Naive thymus-derived CD4-positive, alpha-beta T cell (primary cell): ENCODE results near the gene S100A7A. TPM values are rescaled to one million over a fixed set of nuclear protein-coding genes. Genes with fewer than 3 reads are reported as not detected.
A peak's percentile ranks its signal among the peaks of the same experiment; 100 is the strongest.

Source experiments
- ATAC-seq: fragments of 150-1000 bp; cut with Tn5 transposase; 2 replicates; pipeline ENCODE4 v1.10.0; 2021; ENCODE audit warnings: mild to moderate bottlenecking, moderate library complexity
- CTCF ChIA-PET: fragments of 350-600 bp; sonication (Branson Sonifier 250); formaldehyde crosslinking; loops from one replicate; lab custom pipeline; 2021; ENCODE audit warnings: antibody characterized with exemption; lab: Charles Lee
- POLR2A ChIA-PET: fragments of 350-600 bp; sonication (Branson Sonifier 250); formaldehyde crosslinking; loops from one replicate; lab custom pipeline; 2021; ENCODE audit warnings: antibody characterized with exemption, inconsistent platforms; lab: Charles Lee
- DNase-seq, 9 donors: peaks; one replicate each; pipeline versions ENCODE4 v3.0.0 to v3.0.0-alpha.2; 2020 to 2022; ENCODE audit warnings: mixed read lengths in 1 of 9
- H3K27ac ChIP-seq: one replicate; pipeline ENCODE4 v1.7.0; 2013; ENCODE audit warnings: mild to moderate bottlenecking, low read depth, low read length, moderate library complexity
- H3K27me3 ChIP-seq, 2 donors: one replicate each; pipeline ENCODE4 v1.7.0; 2013; ENCODE audit warnings: low read length in 2 of 2, mild to moderate bottlenecking in 2 of 2, moderate library complexity in 2 of 2; ENCODE audit not compliant: control insufficient read depth in 2 of 2, insufficient read depth in 2 of 2
- H3K36me3 ChIP-seq, 3 experiments: 1 replicate in 2 of 3; 2 replicates in 1 of 3; pipeline ENCODE4 v1.7.0; 2013; ENCODE audit warnings: low read length in 3 of 3, mild to moderate bottlenecking in 3 of 3, moderate library complexity in 1 of 3; ENCODE audit not compliant: insufficient read depth in 3 of 3, control insufficient read depth in 2 of 3
- H3K4me1 ChIP-seq, 2 donors: one replicate each; pipeline ENCODE4 v1.7.0; 2013; ENCODE audit warnings: low read length in 2 of 2, mild to moderate bottlenecking in 2 of 2, moderate library complexity in 1 of 2; ENCODE audit not compliant: control insufficient read depth in 2 of 2, insufficient read depth in 2 of 2
- H3K4me3 ChIP-seq: 2 replicates; pipeline ENCODE4 v1.7.0; 2013; ENCODE audit warnings: mild to moderate bottlenecking, low read length
- H3K9me3 ChIP-seq, 3 experiments: 1 replicate in 2 of 3; 2 replicates in 1 of 3; pipeline ENCODE4 v1.7.0; 2013; ENCODE audit warnings: low read length in 3 of 3; ENCODE audit not compliant: control insufficient read depth in 2 of 3
- H3K27ac Mint-ChIP-seq, 9 donors: one replicate each; pipeline ENCODE4 v1.8.0; 2020 to 2022; ENCODE audit warnings: mixed read lengths in 9 of 9, mild to moderate bottlenecking in 8 of 9, moderate library complexity in 5 of 9, inconsistent platforms in 2 of 9
- H3K27me3 Mint-ChIP-seq, 5 donors: one replicate each; pipeline ENCODE4 v1.8.0; 2021 to 2022; ENCODE audit warnings: mixed read lengths in 5 of 5, mild to moderate bottlenecking in 1 of 5
- H3K36me3 Mint-ChIP-seq, 5 donors: one replicate each; pipeline ENCODE4 v1.8.0; 2020 to 2022; ENCODE audit warnings: mixed read lengths in 5 of 5, mild to moderate bottlenecking in 3 of 5, inconsistent platforms in 1 of 5
- H3K4me1 Mint-ChIP-seq, 7 donors: one replicate each; pipeline ENCODE4 v1.8.0; 2020 to 2022; ENCODE audit warnings: mixed read lengths in 7 of 7, mild to moderate bottlenecking in 3 of 7, inconsistent platforms in 1 of 7
- H3K4me3 Mint-ChIP-seq, 10 donors: one replicate each; pipeline ENCODE4 v1.8.0; 2020 to 2022; ENCODE audit warnings: mild to moderate bottlenecking in 10 of 10, mixed read lengths in 10 of 10, moderate library complexity in 6 of 10, inconsistent platforms in 2 of 10
- H3K9me3 Mint-ChIP-seq, 11 donors: one replicate each; pipeline ENCODE4 v1.8.0; 2020 to 2022; ENCODE audit warnings: mixed read lengths in 11 of 11, mild to moderate bottlenecking in 4 of 11, inconsistent platforms in 1 of 11, moderate library complexity in 1 of 11
- intact Hi-C, 2 donors: fragments of 100-400 bp; cut with micrococcal nuclease; formaldehyde crosslinking; loops; one replicate each; pipeline ENCODE4 v1.15.1; 2023
- polyA plus RNA-seq, 2 donors: library from polyadenylated mRNA; unstranded; fragments of 300-500 nt; fragmentation: Illumina TruSeq; gene quantifications; one replicate each; pipeline ENCODE4 v1.2.3, GENCODE V29; 2021
- total RNA-seq, 6 experiments: library from RNA in 5 of 6; stranded (reverse) in 5 of 6; gene quantifications; 1 replicate in 5 of 6; 2 replicates in 1 of 6; pipeline ENCODE4 v1.2.3 and lab custom pipeline; 2021 to 2026

Gene S100A7A
- total and polyA plus RNA-seq, 7 experiments from 2014 or later = not detected

GRCh38 chr1:153375511-153375910 lies 40.8 kb upstream of the S100A7A start, which contains the start of gene S100A12:
TSS of gene S100A12 (minus strand) at chr1:153375621. CDS start at chr1:153374592, 1,029 bp downstream.
- CTCF ChIA-PET = no interaction called here
- Mint-ChIP-seq H3K27ac (no peak within 1 kb of the TSS), H3K4me1 (no peaks in the 10 kb centered on the region), H3K27me3 (peaks cover 8 to 35% (median 22%) of the 10 kb centered on the region in 5 donors), H3K36me3 (peaks cover 0 to 4% (median 0%) of the 10 kb centered on the region in 5 donors), H3K9me3 (peaks cover 0 to 9% (median 0%) of the 10 kb centered on the region in 11 donors), H3K4me3 (no peak within 1 kb of the TSS)
- Histone ChIP-seq H3K4me1 (no peaks in the 10 kb centered on the region), H3K9me3 (no peaks in the 10 kb centered on the region), H3K27ac (no peak within 1 kb of the TSS), H3K4me3 (no peak within 1 kb of the TSS), H3K36me3 (no peaks in the 10 kb centered on the region), H3K27me3 (no peaks in the 10 kb centered on the region)
- peak; percentile 66 for ATAC-seq
- POLR2A ChIA-PET = no interaction called here
- DNase-seq = no peak
- intact Hi-C loops = no loop called here

GRCh38 chr1:153379591-153379990 lies 36.7 kb upstream of the S100A7A start:
- no peaks in the 10 kb centered on the region for H3K4me1 Mint-ChIP-seq
- no peaks in the 10 kb centered on the region for H3K9me3 ChIP-seq
- peaks cover 0 to 4% of the 10 kb centered on the region in 2 donors for H3K27me3 ChIP-seq
- peaks cover 18 to 46% (median 38%) of the 10 kb centered on the region in 5 donors for H3K27me3 Mint-ChIP-seq
- H3K4me3 ChIP-seq = no peak overlapping the region
- POLR2A ChIA-PET = no interaction called here
- peaks cover 0 to 6% (median 4%) of the 10 kb centered on the region in 5 donors for H3K36me3 Mint-ChIP-seq
- H3K4me1 ChIP-seq = no peaks in the 10 kb centered on the region
- no peak overlapping the region for H3K4me3 Mint-ChIP-seq
- DNase-seq (no peak), ATAC-seq (no peak)
- no peaks in the 10 kb centered on the region for H3K36me3 ChIP-seq
- no peak overlapping the region for H3K27ac ChIP-seq
- H3K9me3 Mint-ChIP-seq = peaks cover 0 to 32% (median 10%) of the 10 kb centered on the region in 11 donors
- CTCF ChIA-PET = no interaction called here
- no peak overlapping the region for H3K27ac Mint-ChIP-seq
- intact Hi-C loops = no loop called here

GRCh38 chr1:153380711-153381110 lies 35.6 kb upstream of the S100A7A start:
- Mint-ChIP-seq H3K27ac (no peak overlapping the region), H3K4me1 (no peaks in the 10 kb centered on the region), H3K27me3 (peaks cover 18 to 44% (median 36%) of the 10 kb centered on the region in 5 donors), H3K9me3 (peaks cover 0 to 32% (median 10%) of the 10 kb centered on the region in 11 donors), H3K36me3 (peaks cover 0 to 6% (median 4%) of the 10 kb centered on the region in 5 donors), H3K4me3 (no peak overlapping the region)
- intact Hi-C loops = no loop called here
- Histone ChIP-seq H3K9me3 (no peaks in the 10 kb centered on the region), H3K27ac (no peak overlapping the region), H3K4me1 (no peaks in the 10 kb centered on the region), H3K36me3 (no peaks in the 10 kb centered on the region), H3K4me3 (no peak overlapping the region), H3K27me3 (peaks cover 0 to 4% of the 10 kb centered on the region in 2 donors)
- ATAC-seq = no peak
- ChIA-PET CTCF (no interaction called here), POLR2A (no interaction called here)
- no peak for DNase-seq

- CTCF ChIA-PET = interaction anchor here (0.6 kb wide), 1 partner anchor 38 kb away, joined by 3 read pairs; no protein-coding TSS in a partner anchor
- Mint-ChIP-seq H3K4me1 (peaks cover 0 to 7% (median 0%) of the 10 kb centered on the region in 7 donors), H3K27ac (no peak overlapping the region), H3K27me3 (peaks cover 7 to 21% (median 17%) of the 10 kb centered on the region in 5 donors), H3K36me3 (peaks cover 0 to 6% (median 0%) of the 10 kb centered on the region in 5 donors), H3K4me3 (no peak overlapping the region), H3K9me3 (peaks cover 0 to 24% (median 10%) of the 10 kb centered on the region in 11 donors)
- POLR2A ChIA-PET = no interaction called here
- no peak overlapping the region for H3K4me3 ChIP-seq
- H3K9me3 ChIP-seq = no peaks in the 10 kb centered on the region
- no peaks in the 10 kb centered on the region for H3K36me3 ChIP-seq
- ATAC-seq (no peak), DNase-seq (no peak)
- intact Hi-C loops = no loop called here
- H3K4me1 ChIP-seq = no peaks in the 10 kb centered on the region
- H3K27ac ChIP-seq = no peak overlapping the region
- H3K27me3 ChIP-seq = peaks cover 0 to 4% of the 10 kb centered on the region in 2 donors
Measured at GRCh38 chr1:153384958-153385580, 31.3 kb upstream of the S100A7A start.

GRCh38 chr1:153386500-153386901 lies 29.8 kb upstream of the S100A7A start:
- Histone ChIP-seq H3K27ac (no peak overlapping the region), H3K9me3 (no peaks in the 10 kb centered on the region), H3K4me3 (no peak overlapping the region), H3K4me1 (no peaks in the 10 kb centered on the region), H3K27me3 (peaks cover 0 to 4% of the 10 kb centered on the region in 2 donors), H3K36me3 (no peaks in the 10 kb centered on the region)
- intact Hi-C loops = no loop called here
- ChIA-PET CTCF (interaction anchor here (0.7 kb wide), 1 partner anchor 69 kb away, joined by 3 read pairs; no protein-coding TSS in a partner anchor), POLR2A (no interaction called here)
- peaks cover 0 to 16% (median 6%) of the 10 kb centered on the region in 11 donors for H3K9me3 Mint-ChIP-seq
- ATAC-seq = peak; percentile 78
- peaks cover 11 to 23% (median 15%) of the 10 kb centered on the region in 5 donors for H3K27me3 Mint-ChIP-seq
- H3K4me3 Mint-ChIP-seq = no peak overlapping the region
- H3K36me3 Mint-ChIP-seq = peaks cover 0 to 6% (median 0%) of the 10 kb centered on the region in 5 donors
- no peak overlapping the region for H3K27ac Mint-ChIP-seq
- no peak for DNase-seq
- peaks cover 0 to 7% (median 0%) of the 10 kb centered on the region in 7 donors for H3K4me1 Mint-ChIP-seq

- no peaks in the 10 kb centered on the region for H3K36me3 ChIP-seq
- Mint-ChIP-seq H3K27ac (no peak overlapping the region), H3K9me3 (peaks cover 0 to 11% (median 1%) of the 10 kb centered on the region in 11 donors), H3K27me3 (peaks cover 9 to 20% (median 13%) of the 10 kb centered on the region in 5 donors), H3K4me3 (no peak overlapping the region), H3K36me3 (peaks cover 0 to 5% (median 0%) of the 10 kb centered on the region in 5 donors), H3K4me1 (peaks cover 0 to 7% (median 0%) of the 10 kb centered on the region in 7 donors)
- no peak overlapping the region for H3K4me3 ChIP-seq
- H3K27ac ChIP-seq = no peak overlapping the region
- no peaks in the 10 kb centered on the region for H3K4me1 ChIP-seq
- DNase-seq (no peak), ATAC-seq (no peak)
- intact Hi-C loops = no loop called here
- H3K27me3 ChIP-seq = peaks cover 0 to 4% of the 10 kb centered on the region in 2 donors
- ChIA-PET CTCF (no interaction called here), POLR2A (no interaction called here)
- no peaks in the 10 kb centered on the region for H3K9me3 ChIP-seq
Measured at GRCh38 chr1:153387001-153387400, 29.3 kb upstream of the S100A7A start.
